HCEC 1CT (cell line): ENCODE data around the gene SNX20.
A peak's percentile ranks its signal among the peaks of the same experiment; 100 is the strongest.

Experiments used
- DNase-seq: peaks from one replicate; pipeline ENCODE4 v3.0.0-alpha.2; 2017

SNX20 gene

GRCh38 chr16:50704245-50704644 lies 23.1 kb upstream of the SNX20 start:
- DNase-seq: no peak

- DNase-seq: no peak
Observed at GRCh38 chr16:50702725-50703124, 21.6 kb upstream of the SNX20 start.

- DNase-seq: peak; percentile 3
Observed at GRCh38 chr16:50699326-50700159, 18.4 kb upstream of the SNX20 start.

- peak; percentile 4 for DNase-seq
Observed at GRCh38 chr16:50697881-50698767, 17.0 kb upstream of the SNX20 start.

GRCh38 chr16:50697421-50697715 lies 16.3 kb upstream of the SNX20 start:
- DNase-seq: no peak

- DNase-seq: peak; percentile 15
Observed at GRCh38 chr16:50696575-50697420, 15.7 kb upstream of the SNX20 start.

GRCh38 chr16:50696126-50696525 lies 15.0 kb upstream of the SNX20 start:
- DNase-seq: no peak

GRCh38 chr16:50695017-50696000 lies 14.2 kb upstream of the SNX20 start:
- no peak for DNase-seq

GRCh38 chr16:50694206-50694605 lies 13.1 kb upstream of the SNX20 start:
- no peak for DNase-seq

GRCh38 chr16:50692999-50693781 lies 12.1 kb upstream of the SNX20 start, which contains the start of gene NOD2:
TSS of gene NOD2 (plus strand) at chr16:50693606. CDS start at chr16:50699496, 5,890 bp downstream.
- DNase-seq: no peak

- no peak for DNase-seq
Observed at GRCh38 chr16:50692644-50692998, 11.5 kb upstream of the SNX20 start.

- DNase-seq: no peak
Observed at GRCh38 chr16:50690177-50690576, 9.1 kb upstream of the SNX20 start.

- no peak for DNase-seq
Observed at GRCh38 chr16:50688867-50689266, 7.8 kb upstream of the SNX20 start.

GRCh38 chr16:50688083-50688482 lies 7.0 kb upstream of the SNX20 start:
- no peak for DNase-seq

GRCh38 chr16:50685462-50686063 lies 4.5 kb upstream of the SNX20 start:
- DNase-seq: no peak

- DNase-seq: no peak
Observed at GRCh38 chr16:50684823-50685461, 3.8 kb upstream of the SNX20 start.

- no peak for DNase-seq
Observed at GRCh38 chr16:50683689-50684374, 2.7 kb upstream of the SNX20 start.

- no peak for DNase-seq
Observed at GRCh38 chr16:50680556-50680893, 587 bp downstream of the SNX20 start.
